Mononuclear cell (primary cell): Measurements from ENCODE around the gene AKT1. TPM values are rescaled to one million over a fixed set of nuclear protein-coding genes. Genes with fewer than 3 reads are reported as not detected.
"Not testable (repeated sequence)": the region's sequence is repeated elsewhere in the genome, so short reads cannot be mapped to it uniquely, and the experiment has no call there.

Source experiments
- H3K27me3 ChIP-seq: 2 replicates; pipeline ENCODE4 v1.6.0; 2011; ENCODE audit warnings: low read length, control low read depth; ENCODE audit not compliant: insufficient read depth
- H3K4me1 ChIP-seq: 2 replicates; pipeline ENCODE4 v1.5.1; 2011; ENCODE audit warnings: mild to moderate bottlenecking, low read length, control low read depth; ENCODE audit not compliant: insufficient read depth
- H3K4me3 ChIP-seq: 2 replicates; pipeline ENCODE4 v1.5.1; 2011; ENCODE audit warnings: mild to moderate bottlenecking, low read length, moderate library complexity
- H3K9me3 ChIP-seq: 2 replicates; pipeline ENCODE4 v1.5.1; 2011; ENCODE audit warnings: low read depth, mild to moderate bottlenecking, control low read depth, low read length
- total RNA-seq: library from RNA; depleted of rRNA; stranded (reverse); fragments of >200 nt; gene quantifications from one replicate; pipeline ENCODE4 v1.2.3, GENCODE V29; 2012

The AKT1 gene
- 86.8 TPM for total RNA-seq

GRCh38 chr14:104794993-104795780 lies at the start of gene AKT1:
AKT1 (minus strand) TSS chr14:104795748; CDS start chr14:104792643, 3,105 bp downstream.
- peak within 1 kb of the TSS; percentile 57 for H3K4me3 ChIP-seq
- peaks cover 38% of the 10 kb centered on the region for H3K4me1 ChIP-seq

DNA sequence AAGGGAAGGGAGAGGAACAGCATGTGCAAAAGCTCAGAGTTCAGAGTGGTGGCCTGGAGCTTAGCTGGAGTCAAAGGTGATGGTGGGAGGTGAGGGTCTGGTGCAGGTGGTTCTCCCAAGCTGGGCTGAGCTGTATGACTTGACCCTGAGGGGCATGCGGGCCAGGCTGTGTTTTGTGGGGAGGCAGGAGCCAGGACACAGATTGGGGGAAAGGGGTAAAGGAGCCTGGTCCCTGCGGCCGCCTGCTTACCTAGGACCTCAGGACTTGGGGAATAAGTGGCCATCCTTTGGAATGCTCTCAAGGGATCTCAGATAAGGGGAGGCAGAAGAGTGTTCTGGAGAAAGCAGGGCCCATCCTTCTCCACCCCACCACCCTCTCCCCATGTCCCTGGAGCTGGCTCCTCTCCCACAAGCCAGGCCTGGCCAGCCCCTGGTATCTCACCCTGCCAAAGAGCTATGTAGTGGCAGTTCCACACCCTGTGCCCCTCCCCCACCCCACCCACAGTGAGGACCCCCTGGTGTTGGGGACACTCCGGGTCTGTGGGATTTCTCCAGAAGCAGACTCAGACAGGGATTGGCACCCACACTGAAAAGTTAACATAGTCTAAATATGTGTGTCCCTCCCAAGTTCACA lies 49.6 kb upstream of the AKT1 start:
- Histone ChIP-seq H3K4me3 (no peak overlapping the region), H3K27me3 (peaks cover 53% of the 10 kb centered on the region), H3K4me1 (peaks cover 6% of the 10 kb centered on the region), H3K9me3 (no peaks in the 10 kb centered on the region)

More at GRCh38 chr14:104794993-104795780, at the start of gene AKT1:
- Histone ChIP-seq H3K9me3 (no peaks in the 10 kb centered on the region), H3K27me3 (no peaks in the 10 kb centered on the region)

DNA sequence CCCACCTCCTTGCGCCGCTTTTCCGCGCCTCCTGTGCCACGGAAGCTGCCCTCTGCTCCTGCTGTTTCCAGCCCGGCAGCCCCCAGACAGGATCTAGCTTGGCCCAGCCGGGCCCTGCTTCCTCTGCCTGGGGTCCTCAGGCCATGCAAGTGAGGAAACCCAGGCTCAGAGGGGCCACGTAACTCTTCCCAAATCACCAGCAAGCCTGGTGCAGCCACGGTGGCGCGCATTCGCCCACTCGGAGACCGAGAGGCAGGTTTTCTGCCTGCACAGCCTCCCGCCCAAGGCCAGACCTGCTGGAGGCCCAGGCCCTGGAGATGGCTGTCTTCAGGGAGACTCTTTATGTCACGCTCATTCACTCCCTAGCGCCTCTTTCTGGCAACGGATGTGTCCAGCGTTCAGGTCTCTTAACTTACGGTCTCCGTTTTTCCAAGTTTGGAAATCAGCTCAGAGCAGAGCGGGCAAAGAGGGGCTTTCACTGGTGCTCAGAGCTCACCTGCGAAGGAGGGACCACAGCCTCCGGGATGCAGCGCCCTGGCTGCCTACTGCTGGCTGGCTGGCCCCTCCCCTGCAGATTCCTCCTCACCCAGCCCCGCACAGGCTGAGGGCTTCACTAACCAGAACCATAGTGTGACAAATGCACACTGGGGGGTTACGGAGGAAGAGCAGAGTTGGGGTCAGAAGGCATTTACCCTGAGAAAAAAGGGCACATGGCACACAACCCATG lies 48.9 kb upstream of the AKT1 start:
- no peaks in the 10 kb centered on the region for H3K9me3 ChIP-seq
- H3K27me3 ChIP-seq, result peaks cover 53% of the 10 kb centered on the region
- peaks cover 6% of the 10 kb centered on the region for H3K4me1 ChIP-seq
- no peak overlapping the region for H3K4me3 ChIP-seq

- Histone ChIP-seq H3K4me3 (no peak overlapping the region), H3K4me1 (peaks cover 6% of the 10 kb centered on the region), H3K27me3 (peaks cover 53% of the 10 kb centered on the region), H3K9me3 (no peaks in the 10 kb centered on the region)
Observed at GRCh38 chr14:104843442-104844305, 48.1 kb upstream of the AKT1 start.

DNA sequence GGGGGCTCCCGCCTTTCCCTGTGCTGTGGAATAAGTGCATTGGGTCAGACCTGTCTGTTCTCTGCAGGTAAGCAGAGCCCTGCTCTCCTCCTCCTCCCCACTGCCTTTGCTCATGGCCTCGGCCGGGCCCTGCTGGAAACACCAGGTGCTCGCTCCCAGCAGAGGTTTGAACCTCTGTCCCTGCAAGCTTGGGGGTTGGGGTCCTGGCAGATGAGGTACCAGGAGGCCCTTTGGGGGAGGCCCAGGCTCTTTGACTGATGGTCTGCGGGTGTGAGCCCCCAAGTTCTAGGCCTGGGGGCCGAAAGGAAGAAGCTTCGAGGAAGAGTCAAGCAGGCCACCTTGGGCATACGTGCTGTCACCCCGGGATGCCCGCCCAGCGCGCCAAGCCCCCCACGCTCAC lies 47.5 kb upstream of the AKT1 start:
- Histone ChIP-seq H3K4me1 (peaks cover 6% of the 10 kb centered on the region), H3K9me3 (no peaks in the 10 kb centered on the region), H3K4me3 (no peak overlapping the region), H3K27me3 (peaks cover 53% of the 10 kb centered on the region)

DNA sequence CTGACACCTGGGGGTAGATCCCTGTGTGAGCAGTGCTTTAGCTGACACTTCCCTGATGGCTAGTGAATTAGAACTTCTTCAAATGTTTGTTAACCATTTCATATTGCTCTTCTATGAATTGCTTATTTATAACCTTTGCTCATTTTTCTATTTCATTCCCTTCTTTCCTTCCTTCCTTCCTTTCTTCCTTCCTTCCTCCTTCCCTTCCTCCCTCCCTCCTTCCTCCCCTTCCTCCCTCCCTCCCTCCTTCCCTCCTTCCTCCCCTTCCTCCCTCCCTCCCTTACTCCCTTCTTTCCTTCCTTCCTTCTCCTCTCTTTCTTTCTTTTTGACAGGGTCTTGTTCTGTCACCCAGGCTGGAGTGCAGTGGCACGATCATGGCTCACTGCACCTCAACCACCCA lies 46.2 kb upstream of the AKT1 start:
- Histone ChIP-seq H3K4me1 (peaks cover 6% of the 10 kb centered on the region), H3K4me3 (no peak overlapping the region), H3K9me3 (no peaks in the 10 kb centered on the region), H3K27me3 (peaks cover 53% of the 10 kb centered on the region)

GRCh38 chr14:104836171-104836935 lies 40.8 kb upstream of the AKT1 start:
- H3K4me1 ChIP-seq, H3K4me3 ChIP-seq, H3K27me3 ChIP-seq, H3K9me3 ChIP-seq: not testable (repeated sequence)

DNA sequence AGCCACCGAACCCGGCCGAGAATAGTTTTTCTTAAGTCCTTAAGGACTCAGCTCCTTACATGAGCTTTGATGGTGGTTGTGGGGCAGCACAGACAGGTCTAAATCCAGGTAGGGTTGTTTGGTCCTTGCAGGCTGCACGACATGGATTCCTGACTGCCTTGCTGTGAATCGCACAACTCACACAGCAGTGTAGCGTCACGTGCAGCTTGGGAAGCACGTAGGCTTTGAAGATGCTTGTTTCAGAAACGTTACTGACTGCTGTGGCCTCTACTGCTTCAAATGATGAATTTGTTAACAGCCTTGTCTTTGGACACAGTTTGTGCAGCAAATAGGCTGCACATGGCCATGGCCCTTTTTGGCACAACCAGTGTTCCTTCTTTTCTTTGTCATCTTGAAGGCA lies 35.2 kb upstream of the AKT1 start:
- H3K4me1 ChIP-seq, result peaks cover 15% of the 10 kb centered on the region
- peaks cover 5% of the 10 kb centered on the region for H3K27me3 ChIP-seq
- no peaks in the 10 kb centered on the region for H3K9me3 ChIP-seq
- no peak overlapping the region for H3K4me3 ChIP-seq

DNA sequence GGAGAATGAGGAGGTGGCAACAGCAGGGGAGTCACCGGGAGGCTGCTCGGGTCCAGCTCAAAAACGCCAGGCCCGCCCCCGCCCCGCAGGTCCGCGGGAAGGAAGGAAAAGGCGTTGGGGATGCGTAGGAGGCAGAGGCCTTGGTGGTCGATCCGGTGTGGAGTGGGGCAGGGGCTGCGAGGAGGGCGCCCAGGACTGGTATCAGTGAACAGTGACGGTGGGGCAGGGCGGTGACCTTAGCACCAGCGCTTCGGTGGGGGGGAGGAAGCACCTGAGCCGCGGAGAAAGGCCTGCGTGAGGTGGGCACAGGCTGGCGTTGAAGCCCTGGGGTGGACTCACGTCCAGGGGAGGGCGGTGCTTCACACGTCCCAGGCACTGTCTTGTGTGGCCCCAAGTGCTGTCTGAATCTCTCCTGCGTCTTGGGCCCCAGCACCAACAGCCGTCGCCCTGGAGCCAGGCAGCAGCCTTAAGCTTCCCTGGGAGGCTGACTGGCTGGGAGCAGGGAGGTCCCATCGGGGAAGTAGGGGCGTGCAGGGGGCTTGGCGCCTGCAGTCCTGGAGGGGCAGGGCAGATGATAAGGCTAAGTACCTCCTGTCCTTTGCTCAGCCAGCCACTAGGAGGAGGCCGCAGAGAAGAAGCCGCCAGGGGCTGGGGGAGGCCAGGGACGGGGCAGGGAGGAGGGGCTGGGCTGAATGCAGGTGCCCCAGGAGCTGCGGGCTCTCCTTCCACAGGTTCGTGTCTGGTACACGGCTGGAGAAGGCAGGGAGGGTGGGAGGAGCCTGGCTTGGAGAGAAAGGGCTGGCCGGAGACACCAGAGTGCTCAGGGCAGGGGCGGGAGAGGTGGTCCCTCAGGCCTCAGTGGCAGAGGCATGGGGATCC lies 31.9 kb upstream of the AKT1 start:
- Histone ChIP-seq H3K4me1 (peaks cover 18% of the 10 kb centered on the region), H3K4me3 (no peak overlapping the region), H3K27me3 (peaks cover 18% of the 10 kb centered on the region), H3K9me3 (no peaks in the 10 kb centered on the region)

DNA sequence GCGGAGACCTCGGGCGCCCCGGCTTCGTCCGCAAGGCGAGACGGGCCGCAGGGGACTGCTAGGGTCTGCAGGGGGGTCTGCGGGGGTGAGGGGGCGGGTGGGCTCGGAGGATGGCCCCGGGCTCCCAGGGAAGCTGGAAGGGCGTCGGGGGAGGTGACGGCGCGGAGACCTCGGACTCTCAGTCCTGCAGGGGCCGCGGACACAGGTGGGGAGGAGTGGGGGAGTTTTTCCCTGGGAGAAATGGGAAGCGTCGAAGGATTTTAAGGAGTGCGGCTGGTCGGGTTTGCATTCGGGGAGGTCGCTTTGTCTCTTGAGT lies 31.3 kb upstream of the AKT1 start:
- H3K27me3 ChIP-seq, result peaks cover 18% of the 10 kb centered on the region
- H3K4me1 ChIP-seq, result peaks cover 18% of the 10 kb centered on the region
- H3K4me3 ChIP-seq, result no peak overlapping the region
- H3K9me3 ChIP-seq, result no peaks in the 10 kb centered on the region

DNA sequence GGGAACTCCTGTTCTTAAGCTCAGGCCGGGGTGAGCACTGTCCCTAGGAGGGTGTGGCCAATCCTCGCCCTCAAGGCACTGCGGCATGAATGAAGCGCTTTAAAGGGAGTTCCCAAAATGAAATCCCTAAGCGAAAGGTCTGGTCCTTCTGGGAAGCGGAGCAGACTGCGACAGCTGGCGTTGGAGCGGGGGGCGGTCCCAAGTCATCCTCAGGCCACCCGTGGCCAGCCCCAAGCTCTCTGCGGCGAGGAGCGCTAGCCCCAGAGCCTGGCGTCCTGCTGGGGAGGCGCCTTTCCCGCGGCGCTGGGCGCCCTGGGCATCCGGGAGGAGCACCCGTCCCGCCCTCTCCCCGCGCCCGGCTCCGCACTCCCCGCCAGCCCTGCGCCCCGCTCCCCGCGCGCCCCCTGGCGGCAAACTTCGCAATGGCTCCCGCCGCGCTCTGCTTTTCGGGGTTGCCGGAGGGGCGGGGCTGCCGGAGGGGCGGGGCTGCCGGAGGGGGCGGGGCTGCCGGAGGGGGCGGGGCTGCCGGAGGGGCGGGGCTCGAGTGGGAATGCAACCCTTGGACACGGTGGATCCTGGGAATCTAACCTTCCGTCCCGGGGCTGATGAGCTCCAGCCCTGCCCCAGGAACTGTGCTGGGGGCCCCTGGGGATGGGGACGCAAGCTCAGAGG lies 30.8 kb upstream of the AKT1 start:
- H3K27me3 ChIP-seq, result peaks cover 18% of the 10 kb centered on the region
- H3K9me3 ChIP-seq, result no peaks in the 10 kb centered on the region
- peak overlapping the region; percentile 36 for H3K4me3 ChIP-seq
- H3K4me1 ChIP-seq, result peaks cover 18% of the 10 kb centered on the region

GRCh38 chr14:104824353-104824997 lies 28.9 kb upstream of the AKT1 start:
- Histone ChIP-seq H3K4me3 (no peak overlapping the region), H3K27me3 (peaks cover 18% of the 10 kb centered on the region), H3K9me3 (no peaks in the 10 kb centered on the region), H3K4me1 (peaks cover 18% of the 10 kb centered on the region)
